ENCODE results near the gene RETREG3. TPM values are rescaled to one million over a fixed set of nuclear protein-coding genes. Genes with fewer than 3 reads are reported as not detected.

The RETREG3 gene
- total and polyA plus RNA-seq, 2 of the 13 experiments (the other 11 are each of a cell fraction or from before 2014, with no cell fraction given): 47.0 to 55.8 TPM

DNA sequence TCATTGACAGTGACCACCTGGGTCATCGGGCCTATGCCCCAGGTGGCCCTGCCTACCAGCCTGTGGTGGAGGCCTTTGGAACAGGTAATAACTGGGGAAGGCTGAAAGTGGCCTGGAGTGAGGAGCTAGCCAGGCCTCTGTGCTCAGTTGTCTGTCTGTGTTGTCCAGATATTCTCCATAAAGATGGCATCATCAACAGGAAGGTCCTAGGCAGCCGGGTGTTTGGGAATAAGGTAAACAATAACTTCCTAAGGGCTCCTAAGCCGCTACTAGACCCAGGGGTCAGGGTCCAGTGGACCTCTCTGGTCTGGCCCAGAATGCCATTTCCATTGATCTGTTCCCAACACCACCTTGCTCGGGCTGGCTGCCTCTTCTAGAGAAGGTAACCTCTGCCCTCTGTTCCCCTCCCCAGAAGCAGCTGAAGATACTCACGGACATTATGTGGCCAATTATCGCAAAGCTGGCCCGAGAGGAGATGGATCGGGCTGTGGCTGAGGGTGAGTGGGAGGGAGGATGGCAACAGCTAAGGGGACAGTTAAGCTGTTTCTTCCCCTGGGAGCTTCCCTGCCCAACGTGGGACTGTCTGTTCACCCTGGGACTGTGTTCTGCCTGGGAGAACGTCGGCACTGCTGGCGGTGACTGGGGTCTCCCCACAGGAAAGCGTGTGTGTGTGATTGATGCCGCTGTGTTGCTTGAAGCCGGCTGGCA lies 44.2 kb downstream of the RETREG3 start (continued):
- TF ChIP-seq, protein P1, sequence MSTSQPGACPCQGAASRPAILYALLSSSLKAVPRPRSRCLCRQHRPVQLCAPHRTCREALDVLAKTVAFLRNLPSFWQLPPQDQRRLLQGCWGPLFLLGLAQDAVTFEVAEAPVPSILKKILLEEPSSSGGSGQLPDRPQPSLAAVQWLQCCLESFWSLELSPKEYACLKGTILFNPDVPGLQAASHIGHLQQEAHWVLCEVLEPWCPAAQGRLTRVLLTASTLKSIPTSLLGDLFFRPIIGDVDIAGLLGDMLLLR (CRISPR knock-in tag; IDR thresholded peaks at IDR 0.05): peak; percentile 24; the same call in 1 of the 2 replicates
- TF ChIP-seq HOXA5 (CRISPR knock-in tag; IDR thresholded peaks at IDR 0.05) (peak; percentile 76; the same call in 1 of the 2 replicates), BRCA1 (CRISPR knock-in tag; IDR thresholded peaks at IDR 0.05) (peak; percentile 56), NRL (CRISPR knock-in tag; IDR thresholded peaks at IDR 0.05; ENCODE audit: borderline replicate concordance) (0 out of 2 replicates have a peak, but pooled peaks have one; percentile 49), ZNF430 (CRISPR knock-in tag; IDR thresholded peaks at IDR 0.05) (peak; percentile 31; the same call in 1 of the 2 replicates), LCORL (IDR thresholded peaks at IDR 0.05) (no peak), LCORL (CRISPR knock-in tag; IDR thresholded peaks at IDR 0.05) (peak; percentile 86), ZNF256 (CRISPR knock-in tag; conservative IDR thresholded peaks at IDR 0.05) (no peak), MIER2 (CRISPR knock-in tag; IDR thresholded peaks at IDR 0.05) (peak; percentile 39; the same call in 1 of the 2 replicates), BCL6 (CRISPR knock-in tag; IDR thresholded peaks at IDR 0.05) (peak; percentile 58; the same call in 1 of the 2 replicates), NR2F6 (IDR thresholded peaks at IDR 0.05) (peak; percentile 91), NR2F6 (CRISPR knock-in tag; IDR thresholded peaks at IDR 0.05) (peak; percentile 94), SALL2 (CRISPR knock-in tag; IDR thresholded peaks at IDR 0.05) (peak; percentile 52; the same call in 1 of the 2 replicates), TMF1 (CRISPR knock-in tag; IDR thresholded peaks at IDR 0.05; ENCODE audit: low read depth) (no peak; the same call in 1 of the 2 replicates), ZFYVE20 (CRISPR knock-in tag; IDR thresholded peaks at IDR 0.05; ENCODE audit: borderline replicate concordance, low read depth) (0 out of 2 replicates have a peak, but pooled peaks have one; percentile 44), KDM5B (CRISPR knock-in tag; IDR thresholded peaks at IDR 0.05; ENCODE audit: borderline replicate concordance) (no peak)
- TF ChIP-seq, protein P2, sequence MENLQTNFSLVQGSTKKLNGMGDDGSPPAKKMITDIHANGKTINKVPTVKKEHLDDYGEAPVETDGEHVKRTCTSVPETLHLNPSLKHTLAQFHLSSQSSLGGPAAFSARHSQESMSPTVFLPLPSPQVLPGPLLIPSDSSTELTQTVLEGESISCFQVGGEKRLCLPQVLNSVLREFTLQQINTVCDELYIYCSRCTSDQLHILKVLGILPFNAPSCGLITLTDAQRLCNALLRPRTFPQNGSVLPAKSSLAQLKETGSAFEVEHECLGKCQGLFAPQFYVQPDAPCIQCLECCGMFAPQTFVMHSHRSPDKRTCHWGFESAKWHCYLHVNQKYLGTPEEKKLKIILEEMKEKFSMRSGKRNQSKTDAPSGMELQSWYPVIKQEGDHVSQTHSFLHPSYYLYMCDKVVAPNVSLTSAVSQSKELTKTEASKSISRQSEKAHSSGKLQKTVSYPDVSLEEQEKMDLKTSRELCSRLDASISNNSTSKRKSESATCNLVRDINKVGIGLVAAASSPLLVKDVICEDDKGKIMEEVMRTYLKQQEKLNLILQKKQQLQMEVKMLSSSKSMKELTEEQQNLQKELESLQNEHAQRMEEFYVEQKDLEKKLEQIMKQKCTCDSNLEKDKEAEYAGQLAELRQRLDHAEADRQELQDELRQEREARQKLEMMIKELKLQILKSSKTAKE (CRISPR knock-in tag; IDR thresholded peaks at IDR 0.05; ENCODE audit: borderline replicate concordance): 0 out of 2 replicates have a peak, but pooled peaks have one; percentile 40
- TF ChIP-seq, protein P3, sequence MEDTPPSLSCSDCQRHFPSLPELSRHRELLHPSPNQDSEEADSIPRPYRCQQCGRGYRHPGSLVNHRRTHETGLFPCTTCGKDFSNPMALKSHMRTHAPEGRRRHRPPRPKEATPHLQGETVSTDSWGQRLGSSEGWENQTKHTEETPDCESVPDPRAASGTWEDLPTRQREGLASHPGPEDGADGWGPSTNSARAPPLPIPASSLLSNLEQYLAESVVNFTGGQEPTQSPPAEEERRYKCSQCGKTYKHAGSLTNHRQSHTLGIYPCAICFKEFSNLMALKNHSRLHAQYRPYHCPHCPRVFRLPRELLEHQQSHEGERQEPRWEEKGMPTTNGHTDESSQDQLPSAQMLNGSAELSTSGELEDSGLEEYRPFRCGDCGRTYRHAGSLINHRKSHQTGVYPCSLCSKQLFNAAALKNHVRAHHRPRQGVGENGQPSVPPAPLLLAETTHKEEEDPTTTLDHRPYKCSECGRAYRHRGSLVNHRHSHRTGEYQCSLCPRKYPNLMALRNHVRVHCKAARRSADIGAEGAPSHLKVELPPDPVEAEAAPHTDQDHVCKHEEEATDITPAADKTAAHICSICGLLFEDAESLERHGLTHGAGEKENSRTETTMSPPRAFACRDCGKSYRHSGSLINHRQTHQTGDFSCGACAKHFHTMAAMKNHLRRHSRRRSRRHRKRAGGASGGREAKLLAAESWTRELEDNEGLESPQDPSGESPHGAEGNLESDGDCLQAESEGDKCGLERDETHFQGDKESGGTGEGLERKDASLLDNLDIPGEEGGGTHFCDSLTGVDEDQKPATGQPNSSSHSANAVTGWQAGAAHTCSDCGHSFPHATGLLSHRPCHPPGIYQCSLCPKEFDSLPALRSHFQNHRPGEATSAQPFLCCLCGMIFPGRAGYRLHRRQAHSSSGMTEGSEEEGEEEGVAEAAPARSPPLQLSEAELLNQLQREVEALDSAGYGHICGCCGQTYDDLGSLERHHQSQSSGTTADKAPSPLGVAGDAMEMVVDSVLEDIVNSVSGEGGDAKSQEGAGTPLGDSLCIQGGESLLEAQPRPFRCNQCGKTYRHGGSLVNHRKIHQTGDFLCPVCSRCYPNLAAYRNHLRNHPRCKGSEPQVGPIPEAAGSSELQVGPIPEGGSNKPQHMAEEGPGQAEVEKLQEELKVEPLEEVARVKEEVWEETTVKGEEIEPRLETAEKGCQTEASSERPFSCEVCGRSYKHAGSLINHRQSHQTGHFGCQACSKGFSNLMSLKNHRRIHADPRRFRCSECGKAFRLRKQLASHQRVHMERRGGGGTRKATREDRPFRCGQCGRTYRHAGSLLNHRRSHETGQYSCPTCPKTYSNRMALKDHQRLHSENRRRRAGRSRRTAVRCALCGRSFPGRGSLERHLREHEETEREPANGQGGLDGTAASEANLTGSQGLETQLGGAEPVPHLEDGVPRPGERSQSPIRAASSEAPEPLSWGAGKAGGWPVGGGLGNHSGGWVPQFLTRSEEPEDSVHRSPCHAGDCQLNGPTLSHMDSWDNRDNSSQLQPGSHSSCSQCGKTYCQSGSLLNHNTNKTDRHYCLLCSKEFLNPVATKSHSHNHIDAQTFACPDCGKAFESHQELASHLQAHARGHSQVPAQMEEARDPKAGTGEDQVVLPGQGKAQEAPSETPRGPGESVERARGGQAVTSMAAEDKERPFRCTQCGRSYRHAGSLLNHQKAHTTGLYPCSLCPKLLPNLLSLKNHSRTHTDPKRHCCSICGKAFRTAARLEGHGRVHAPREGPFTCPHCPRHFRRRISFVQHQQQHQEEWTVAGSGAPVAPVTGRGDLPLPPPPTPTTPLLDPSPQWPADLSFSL (CRISPR knock-in tag; IDR thresholded peaks at IDR 0.05): no peak
- TF ChIP-seq, protein P4, sequence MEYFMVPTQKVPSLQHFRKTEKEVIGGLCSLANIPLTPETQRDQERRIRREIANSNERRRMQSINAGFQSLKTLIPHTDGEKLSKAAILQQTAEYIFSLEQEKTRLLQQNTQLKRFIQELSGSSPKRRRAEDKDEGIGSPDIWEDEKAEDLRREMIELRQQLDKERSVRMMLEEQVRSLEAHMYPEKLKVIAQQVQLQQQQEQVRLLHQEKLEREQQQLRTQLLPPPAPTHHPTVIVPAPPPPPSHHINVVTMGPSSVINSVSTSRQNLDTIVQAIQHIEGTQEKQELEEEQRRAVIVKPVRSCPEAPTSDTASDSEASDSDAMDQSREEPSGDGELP (IDR thresholded peaks at IDR 0.05; ENCODE audit: borderline replicate concordance, low read depth): peak; percentile 7; the same call in 1 of the 2 replicates
- TF ChIP-seq, protein P5, sequence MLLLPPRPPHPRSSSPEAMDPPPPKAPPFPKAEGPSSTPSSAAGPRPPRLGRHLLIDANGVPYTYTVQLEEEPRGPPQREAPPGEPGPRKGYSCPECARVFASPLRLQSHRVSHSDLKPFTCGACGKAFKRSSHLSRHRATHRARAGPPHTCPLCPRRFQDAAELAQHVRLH (CRISPR knock-in tag; IDR thresholded peaks at IDR 0.05; ENCODE audit: borderline replicate concordance, low read depth): peak; percentile 74; the same call in 1 of the 2 replicates

Measured in HepG2 (cell line).